HG03558 (cell line): ENCODE data around the gene CACNA1A.

Experiments
- ATAC-seq: cut with Tn5 transposase; IDR thresholded peaks from one replicate; pipeline ENCODE4 v1.9.1; 2021; ENCODE audit warnings: moderate number of reproducible peaks; ENCODE audit not compliant: unreplicated experiment; ENCODE audit errors: extremely low read depth

CACNA1A gene

GRCh38 chr19:13252569-13253335 lies 253.5 kb downstream of the CACNA1A start:
- ATAC-seq = no peak

GRCh38 chr19:13244920-13245319 lies 261.4 kb downstream of the CACNA1A start:
- ATAC-seq = no peak

DNA sequence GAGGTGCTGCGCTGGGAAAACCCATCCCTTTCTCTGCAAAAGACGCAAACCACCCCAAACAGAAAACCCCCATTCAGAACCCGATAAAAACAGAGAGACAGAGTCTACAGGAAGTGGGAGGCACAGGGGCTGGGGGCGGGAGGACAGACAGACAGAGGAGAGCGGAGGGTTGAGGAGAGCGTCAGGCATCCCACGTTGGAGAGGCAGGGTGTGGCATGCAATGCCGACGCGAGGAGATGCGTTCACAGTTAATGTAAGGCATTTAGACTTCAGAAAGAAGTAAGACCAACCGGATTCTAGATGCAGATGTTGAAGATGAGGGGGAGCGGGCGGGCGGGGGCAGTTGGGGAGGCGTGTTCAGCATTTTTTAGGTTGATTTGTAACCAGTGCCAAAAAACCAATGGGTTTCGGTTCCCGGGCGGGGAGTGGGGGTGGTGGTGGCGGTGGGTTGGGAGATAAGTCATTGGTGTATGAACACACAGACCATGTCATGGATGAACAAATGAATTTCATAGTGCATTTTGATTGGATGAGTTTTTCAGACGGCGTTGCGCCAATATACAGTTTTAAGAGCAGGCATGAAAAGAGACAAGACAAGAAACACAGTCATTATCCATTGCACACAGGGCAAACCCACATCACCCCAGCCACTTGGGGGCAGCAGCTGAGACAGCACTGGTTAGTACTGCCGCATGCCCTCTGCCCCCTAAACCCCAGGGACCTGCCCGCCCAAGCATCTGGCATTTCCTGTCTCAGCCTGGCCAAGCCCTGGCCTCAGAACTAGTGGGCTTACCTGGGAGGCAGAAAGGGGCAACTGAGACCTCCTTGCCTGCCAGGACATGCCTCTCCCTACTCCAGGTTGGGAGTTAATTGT lies 264.8 kb downstream of the CACNA1A start:
- no peak for ATAC-seq

DNA sequence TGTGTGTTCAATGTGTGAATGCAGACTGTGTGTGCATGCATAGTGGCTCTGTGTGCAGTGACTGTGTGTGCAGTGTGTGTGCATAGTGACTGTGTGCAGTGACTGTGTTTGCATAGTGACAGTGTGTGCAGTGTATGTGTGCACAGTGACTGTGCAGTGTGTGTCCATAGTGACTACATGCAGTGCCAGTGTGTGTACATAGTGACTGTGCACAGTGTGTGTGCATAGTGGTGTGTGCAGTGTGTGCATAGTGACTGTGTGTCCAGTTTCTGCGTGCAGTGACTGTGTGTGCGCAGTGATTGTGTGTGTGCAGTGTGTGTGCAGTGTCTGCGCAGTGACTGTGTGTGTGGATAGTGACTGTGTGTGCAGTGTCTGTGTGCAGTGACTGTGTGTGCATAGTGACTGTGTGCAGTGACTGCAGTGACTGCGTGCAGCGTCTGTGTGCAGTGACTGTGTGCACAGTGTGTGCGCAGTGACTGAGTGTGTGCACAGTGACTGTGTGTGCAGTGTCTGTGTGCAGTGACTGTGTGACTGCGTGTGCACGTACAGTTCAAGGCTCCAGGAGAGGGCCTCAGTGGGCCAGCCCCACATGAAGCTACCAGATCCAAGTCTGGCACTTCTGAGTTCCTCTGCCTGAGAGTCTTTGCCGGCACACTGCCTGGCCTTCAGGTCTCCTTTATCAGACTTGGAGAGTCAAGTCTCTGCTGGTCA lies 265.8 kb downstream of the CACNA1A start:
- no peak for ATAC-seq

- no peak for ATAC-seq
These were observed 267.3 kb downstream of the CACNA1A start for GRCh38 chr19:13238891-13239534.

GRCh38 chr19:13234518-13234917 lies 271.8 kb downstream of the CACNA1A start:
- ATAC-seq = no peak

DNA sequence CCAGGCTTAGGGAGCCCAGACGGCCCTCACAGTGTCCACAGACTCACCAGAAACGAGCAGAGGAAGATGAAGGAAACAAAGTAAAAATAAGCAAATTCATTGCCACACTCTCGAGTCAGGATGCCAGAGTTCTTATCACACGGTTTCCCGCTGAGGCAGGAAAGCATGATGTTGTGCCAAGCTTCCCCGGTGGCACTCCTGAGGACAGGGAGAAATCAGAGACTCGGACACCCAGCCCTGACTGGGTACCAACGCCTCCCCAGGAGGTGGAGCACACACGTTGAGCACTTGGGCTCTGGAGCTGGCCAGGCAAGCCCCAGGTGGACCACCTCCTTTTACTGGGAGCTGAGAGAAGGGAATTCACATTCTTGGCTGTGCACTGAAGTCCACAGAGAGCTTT lies 274.6 kb downstream of the CACNA1A start:
- ATAC-seq = no peak

DNA sequence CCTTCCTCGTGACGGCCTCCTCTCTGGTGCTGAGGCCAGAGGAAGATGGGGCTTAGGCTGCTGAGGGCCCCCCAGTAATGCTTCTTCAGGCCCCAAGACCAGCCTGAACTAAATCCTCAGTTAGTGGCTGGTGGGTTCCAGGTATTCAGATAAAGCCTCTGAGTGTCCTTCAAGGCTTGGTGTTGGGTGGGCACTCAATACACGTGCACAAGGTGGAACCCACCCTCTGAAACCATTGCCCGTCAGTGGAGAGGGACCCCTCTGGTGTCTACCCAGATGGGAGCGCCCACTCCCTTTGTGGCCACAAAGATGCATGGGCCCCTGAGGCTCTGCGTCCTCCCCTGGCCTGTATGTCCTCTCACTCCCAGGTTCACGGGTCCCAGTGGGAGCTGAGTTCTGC lies 277.0 kb downstream of the CACNA1A start:
- ATAC-seq = no peak

- no peak for ATAC-seq
These were observed 277.7 kb downstream of the CACNA1A start for GRCh38 chr19:13228561-13228960.

GRCh38 chr19:13226983-13227382 lies 279.3 kb downstream of the CACNA1A start:
- no peak for ATAC-seq

DNA sequence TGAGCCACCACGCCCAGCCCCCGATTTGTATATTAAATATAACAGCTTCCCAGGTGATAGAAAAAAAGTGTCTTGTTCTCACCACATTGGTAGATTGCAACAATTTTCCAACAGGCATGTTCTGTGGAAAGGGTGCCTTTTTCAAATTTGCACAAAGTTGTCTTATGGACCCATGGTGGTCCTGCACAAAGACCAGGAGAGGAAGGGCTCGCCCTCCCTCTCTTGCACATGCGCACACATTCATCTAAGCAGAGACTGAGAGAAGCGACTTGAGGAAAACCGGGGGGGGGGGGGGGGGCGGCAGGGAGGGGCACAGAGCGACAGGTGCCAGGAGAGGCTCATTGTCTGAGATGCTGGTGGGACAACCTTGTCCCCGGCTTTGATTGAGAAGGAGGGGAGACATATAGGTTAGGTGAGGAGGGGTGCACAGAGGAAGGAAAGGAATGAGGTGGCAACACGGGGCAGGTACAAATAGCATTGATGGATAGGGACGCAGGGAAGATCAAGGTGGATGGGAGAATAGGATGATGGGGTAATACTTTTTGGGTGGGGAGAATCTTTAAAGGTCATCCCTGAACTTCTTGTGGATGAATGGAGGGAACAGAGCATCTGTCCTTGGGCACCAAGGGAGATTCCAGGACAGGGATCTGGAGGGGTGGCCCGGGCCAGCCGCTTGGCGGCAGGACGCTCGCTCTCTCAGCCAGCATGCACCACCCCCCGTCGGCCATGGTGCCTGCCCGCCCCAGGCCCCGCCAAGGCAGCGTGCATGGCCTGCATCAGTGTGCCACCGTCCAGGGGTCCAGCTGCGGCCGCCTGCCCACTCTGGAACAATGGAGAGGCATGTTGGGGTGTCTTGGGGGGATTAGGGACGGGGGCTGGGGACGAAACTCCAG lies 280.1 kb downstream of the CACNA1A start:
- ATAC-seq = no peak

- ATAC-seq = no peak
These were observed 281.2 kb downstream of the CACNA1A start for GRCh38 chr19:13225085-13225484.

DNA sequence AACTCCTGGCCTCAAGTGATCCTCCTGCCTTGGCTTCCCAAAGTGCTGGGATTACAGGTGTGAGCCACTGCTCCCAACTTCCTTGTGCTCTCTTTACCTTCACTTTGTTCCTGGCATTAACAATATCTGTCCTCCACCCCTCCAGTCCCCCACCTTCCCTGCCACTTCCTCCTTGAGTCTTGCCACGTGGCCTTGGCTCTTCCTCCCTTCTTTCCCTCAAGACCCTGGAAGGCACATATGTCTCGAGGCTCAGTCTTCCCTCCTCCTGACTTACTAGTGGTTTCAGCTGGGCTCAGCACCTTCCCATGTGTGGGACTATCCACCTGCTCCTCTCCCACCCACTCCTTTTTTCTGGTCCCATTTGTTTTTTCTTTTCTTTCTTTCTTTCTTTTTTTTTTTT lies 285.4 kb downstream of the CACNA1A start:
- no peak for ATAC-seq

GRCh38 chr19:13215572-13216380 lies 290.5 kb downstream of the CACNA1A start:
- no peak for ATAC-seq

DNA sequence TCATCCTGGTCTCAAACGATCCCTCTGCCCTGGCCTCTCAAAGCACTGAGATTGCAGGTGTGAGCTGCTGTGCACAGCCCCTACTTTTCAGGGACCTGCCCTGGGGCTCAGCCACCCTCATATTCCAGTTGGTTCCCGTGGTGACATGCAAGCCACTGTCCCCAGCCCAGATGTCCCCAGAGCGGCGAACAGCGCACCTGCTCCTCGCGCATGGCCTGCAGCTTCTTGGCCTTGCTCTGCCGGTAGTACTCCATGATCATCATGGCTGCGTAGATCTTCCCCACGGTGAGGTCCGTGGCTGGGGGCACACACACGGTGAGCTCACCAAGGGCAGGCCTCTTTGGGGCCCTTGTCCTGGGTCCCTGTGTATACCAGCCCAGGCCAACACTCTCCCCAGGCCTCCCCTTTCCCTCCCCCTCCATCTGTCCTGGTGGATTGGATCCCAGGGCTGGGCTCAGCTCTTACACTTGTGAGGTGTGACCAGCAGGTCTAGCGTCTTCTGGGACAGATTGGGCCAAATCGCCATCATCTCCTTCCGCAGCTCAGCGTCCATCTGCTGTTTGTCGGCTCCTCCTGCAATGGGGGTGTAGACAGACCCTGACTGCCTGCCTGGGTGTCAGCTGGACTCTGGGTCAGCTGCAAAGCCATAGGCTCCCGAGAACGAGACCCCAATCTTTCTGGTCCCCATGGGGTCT lies 292.1 kb downstream of the CACNA1A start:
- no peak for ATAC-seq

- no peak for ATAC-seq
These were observed 293.4 kb downstream of the CACNA1A start for GRCh38 chr19:13212759-13213330.

DNA sequence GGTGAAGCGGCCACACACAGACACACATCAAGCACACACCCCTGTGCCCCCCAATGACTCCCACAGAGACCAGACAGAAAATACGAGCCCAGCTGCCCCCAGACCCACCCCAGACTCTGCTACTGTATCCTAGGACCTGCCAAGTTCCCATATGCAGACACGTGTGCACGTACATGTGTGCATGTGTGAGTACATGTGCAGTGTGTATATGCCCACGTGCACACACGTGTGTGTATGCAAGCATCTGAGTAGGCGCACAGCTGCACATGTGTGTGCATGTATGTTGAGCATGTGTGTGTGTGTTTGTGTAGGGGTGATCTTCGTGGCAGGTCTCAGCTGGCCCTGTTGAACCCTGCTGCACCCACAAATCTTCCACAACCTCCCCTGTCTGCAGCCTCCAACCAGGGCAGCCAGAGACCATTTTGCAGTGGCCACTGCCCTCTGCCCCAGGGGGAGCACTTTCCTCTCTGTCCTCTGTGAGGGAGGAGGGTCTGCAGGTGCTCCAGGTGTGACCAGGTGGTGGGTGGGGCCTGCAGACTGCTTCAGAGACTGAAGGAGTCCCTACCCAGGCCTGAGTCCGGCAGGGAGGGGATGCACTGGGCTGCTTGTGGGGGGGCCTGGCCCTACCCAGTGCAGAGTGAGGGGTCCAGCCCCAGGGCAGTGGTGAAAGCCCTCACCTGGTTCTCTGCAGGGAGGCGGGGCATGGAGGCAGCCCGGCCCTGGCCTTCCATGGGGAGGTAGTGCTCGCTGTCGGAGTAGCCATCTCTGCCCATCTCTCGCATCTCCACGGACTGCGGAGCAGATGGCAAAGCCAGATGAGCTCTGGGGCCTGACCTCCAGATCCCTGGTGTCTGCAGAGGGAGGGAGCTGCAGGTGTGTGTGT lies 294.6 kb downstream of the CACNA1A start:
- no peak for ATAC-seq
